Endothelial cell of umbilical vein (primary cell): ENCODE results near the gene ADARB1. TPM values are rescaled to one million over a fixed set of nuclear protein-coding genes. Genes with fewer than 3 reads are reported as not detected.

Experiments used
- BruUV-seq: library from RNA; stranded (reverse); fragments of 400-500 nt; replicated peaks from 2 replicates; lab custom pipeline; 2021; lab: Mats Ljungman, UMichigan
- CTCF ChIA-PET: fragments of 300-600, 350-600 bp; sonication (Branson Sonifier 250); formaldehyde crosslinking; loops from one replicate; lab custom pipeline; 2021; ENCODE audit warnings: antibody characterized with exemption, inconsistent platforms; lab: Charles Lee
- POLR2A ChIA-PET: fragments of 300-600, 350-600 bp; sonication (Branson Sonifier 250); formaldehyde crosslinking; loops from one replicate; lab custom pipeline; 2021; ENCODE audit warnings: antibody characterized with exemption, inconsistent platforms; lab: Charles Lee
- DNase-seq: peaks from one replicate; pipeline ENCODE4 v3.0.0-alpha.2; 2011; ENCODE audit warnings: low read depth, low spot score
- FAIRE-seq: peaks from 2 replicates; lab custom pipeline; 2011; peaks lifted over from hg19 to GRCh38; lab: Jason Lieb, UNC
- H2AFZ ChIP-seq: 2 replicates; pipeline ENCODE4 v1.6.0; 2012; ENCODE audit warnings: low read depth, low read length, control low read depth, inconsistent platforms
- H3K27ac ChIP-seq: 2 replicates; pipeline ENCODE4 v1.5.1; 2011; ENCODE audit warnings: low read depth, mild to moderate bottlenecking, control low read depth, low read length, moderate library complexity; ENCODE audit not compliant: insufficient read depth
- H3K27me3 ChIP-seq, 2 experiments: 2 replicates each; pipeline versions ENCODE4 v1.6.0 to v1.6.1; 2011; ENCODE audit warnings: low read length in 2 of 2, mixed read lengths in 1 of 2; ENCODE audit not compliant: control insufficient read depth in 2 of 2, insufficient read depth in 2 of 2
- H3K36me3 ChIP-seq, 2 experiments: 2 replicates in 1 of 2; 3 replicates in 1 of 2; pipeline ENCODE4 v1.5.1; 2011; ENCODE audit warnings: low read length in 2 of 2, mild to moderate bottlenecking in 1 of 2, moderate library complexity in 1 of 2; ENCODE audit not compliant: control insufficient read depth in 2 of 2, insufficient read depth in 2 of 2; ENCODE audit errors: extremely low read depth in 1 of 2
- H3K4me1 ChIP-seq: 3 replicates; pipeline ENCODE4 v1.5.1; 2011; ENCODE audit warnings: mild to moderate bottlenecking, low read length; ENCODE audit not compliant: control insufficient read depth, insufficient read depth; ENCODE audit errors: extremely low read depth
- H3K4me2 ChIP-seq: 2 replicates; pipeline ENCODE4 v1.6.1; 2011; ENCODE audit warnings: low read length, control low read depth, mixed read lengths; ENCODE audit not compliant: insufficient read depth
- H3K4me3 ChIP-seq, 3 experiments: fragments of 200-600 bp in 1 of 3; sonication (generic), shearing (Covaris generic) in 1 of 3; replicated peaks in 1 of 3; 2 replicates each; pipeline ENCODE4 v1.5.1; 2011 to 2016; ENCODE audit warnings: control low read depth in 3 of 3, low read length in 3 of 3, mild to moderate bottlenecking in 2 of 3, inconsistent platforms in 1 of 3, low read depth in 1 of 3, moderate library complexity in 1 of 3; ENCODE audit not compliant: insufficient read depth in 1 of 3
- H3K79me2 ChIP-seq: 2 replicates; pipeline ENCODE4 v1.6.0; 2012; ENCODE audit warnings: low read length, inconsistent platforms; ENCODE audit not compliant: control insufficient read depth, insufficient read depth
- H3K9ac ChIP-seq: replicated peaks from 2 replicates; pipeline ENCODE3; 2011; ENCODE audit warnings: low read length, control low read depth; ENCODE audit not compliant: insufficient read depth; ENCODE audit errors: extremely low read depth
- H3K9me1 ChIP-seq: replicated peaks from 3 replicates; pipeline ENCODE4 v1.6.0; 2011; ENCODE audit warnings: mild to moderate bottlenecking, low read length; ENCODE audit not compliant: control insufficient read depth, insufficient read depth; ENCODE audit errors: extremely low read depth
- H3K9me3 ChIP-seq: replicated peaks from 2 replicates; pipeline ENCODE4 v1.5.1; 2012; ENCODE audit warnings: low read length, inconsistent platforms; ENCODE audit not compliant: control insufficient read depth, insufficient read depth
- H4K20me1 ChIP-seq: replicated peaks from 2 replicates; pipeline ENCODE3; 2011; ENCODE audit warnings: mild to moderate bottlenecking, low read length; ENCODE audit not compliant: control insufficient read depth, insufficient read depth; ENCODE audit errors: extremely low read depth
- EZH2 ChIP-seq: IDR thresholded peaks from 2 replicates; pipeline ENCODE4 v1.6.1; 2012; ENCODE audit warnings: borderline replicate concordance, low read depth, mild to moderate bottlenecking, moderate library complexity, low read length, inconsistent platforms; ENCODE audit not compliant: severe bottlenecking
- FOS ChIP-seq: IDR thresholded peaks from 2 replicates; pipeline ENCODE4 v1.6.1; 2011; ENCODE audit warnings: mild to moderate bottlenecking, low read length, moderate library complexity, borderline replicate concordance; ENCODE audit not compliant: insufficient read depth
- GATA2 ChIP-seq: IDR thresholded peaks from 2 replicates; pipeline ENCODE4 v1.7.0; 2011; ENCODE audit warnings: low read depth, mild to moderate bottlenecking, moderate library complexity, mixed read lengths, low read length; ENCODE audit not compliant: insufficient read length, insufficient read depth
- JUN ChIP-seq: IDR thresholded peaks from 2 replicates; pipeline ENCODE4 v1.6.1; 2011; ENCODE audit warnings: borderline replicate concordance, low read depth; ENCODE audit not compliant: insufficient read length, insufficient read depth
- MYC ChIP-seq: IDR thresholded peaks from one replicate; pipeline ENCODE4 v1.6.1; 2011; ENCODE audit warnings: mild to moderate bottlenecking, low read depth, low read length
- POLR2A ChIP-seq: IDR thresholded peaks from 2 replicates; pipeline ENCODE4 v1.6.1; 2012; ENCODE audit warnings: low read depth, mild to moderate bottlenecking, control low read depth, low read length
- POLR2AphosphoS5 ChIP-seq: IDR thresholded peaks from 2 replicates; pipeline ENCODE4 v1.6.1; 2012; ENCODE audit warnings: low read depth, mild to moderate bottlenecking, control low read depth, low read length, moderate library complexity; ENCODE audit not compliant: insufficient read depth
- dilution Hi-C: fragments of 300-500 bp; cut with MboI; formaldehyde crosslinking; loops from one replicate; pipeline ENCODE4 v1.15.0; 2019; ENCODE audit warnings: low sequenced_read_pairs; ENCODE audit not compliant: extremely low pct_ligation_motif_present
- intact Hi-C: fragments of 100-400 bp; cut with micrococcal nuclease; formaldehyde crosslinking; loops from one replicate; pipeline ENCODE4 v1.10.0; 2022
- polyA plus RNA-seq, 4 experiments: library from polyadenylated mRNA; depleted of rRNA in 3 of 4; stranded (reverse) in 3 of 4; unstranded in 1 of 4; fragments of >200 nt; gene quantifications; 2 replicates each; pipeline versions ENCODE4 v1.2.1 to v1.2.3, GENCODE V29; 2011 to 2012; ENCODE audit warnings: missing spikeins in 1 of 4
- total RNA-seq: library from RNA; stranded (reverse); gene quantifications from 2 replicates; pipeline ENCODE4 v1.2.3, GENCODE V29; 2021
- TF ChIP-seq, protein P1 (sequence below): IDR thresholded peaks from 2 replicates; pipeline ENCODE4 v1.6.1; 2011; ENCODE audit not compliant: insufficient read depth, insufficient read length
- TF ChIP-seq, protein P2 (sequence below), 2 donors: IDR thresholded peaks; 1 replicate in 1 of 2; 2 replicates in 1 of 2; pipeline ENCODE4 v1.5.1; 2011; ENCODE audit warnings: low read length in 2 of 2, mild to moderate bottlenecking in 2 of 2, moderate library complexity in 2 of 2, control low read depth in 1 of 2, inconsistent platforms in 1 of 2, low read depth in 1 of 2; ENCODE audit not compliant: insufficient read depth in 1 of 2; ENCODE audit errors: extremely low read depth in 1 of 2

ADARB1 gene
- total and polyA plus RNA-seq, 2 donors (not counting 3 experiments of a cell fraction or from before 2014, with no cell fraction given): 32.5 to 54.3 TPM

DNA sequence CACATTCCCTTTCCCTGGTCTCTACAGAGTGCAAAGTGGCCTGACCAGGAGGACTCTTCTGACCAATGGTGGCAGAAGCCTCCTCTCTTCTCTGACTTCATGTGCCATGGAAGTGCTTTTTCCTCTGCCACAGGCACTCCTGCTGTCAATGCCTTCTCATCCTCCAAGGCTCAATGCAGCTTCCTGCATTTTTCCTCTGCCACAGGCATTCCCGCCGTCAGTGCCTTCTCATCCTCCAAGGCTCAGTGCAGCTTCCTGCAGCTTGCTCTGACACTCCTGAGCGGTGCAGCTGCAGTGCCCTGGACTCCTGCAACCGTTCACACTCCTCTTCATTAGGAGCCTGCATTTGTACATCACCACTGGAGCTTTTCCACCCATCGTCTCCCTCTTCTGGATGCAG lies 4.7 kb upstream of the ADARB1 start:
- no peak for FAIRE-seq
- POLR2A ChIA-PET: no interaction called here

More for the DNA sequence above, 4.7 kb upstream of the ADARB1 start:
- CTCF ChIA-PET: interaction anchor here (0.7 to 2.0 kb wide), 3 partner anchors 50 to 120 kb away, joined by 3 to 7 read pairs (median 3); no protein-coding TSS in a partner anchor
- Histone ChIP-seq H3K9me1 (no peaks in the 10 kb centered on the region), H3K79me2 (no peaks in the 10 kb centered on the region), H2AFZ (no peak overlapping the region), H4K20me1 (no peaks in the 10 kb centered on the region), H3K9me3 (no peaks in the 10 kb centered on the region), H3K9ac (no peak overlapping the region), H3K36me3 (no peaks in the 10 kb centered on the region), H3K4me2 (no peak overlapping the region), H3K27ac (no peak overlapping the region), H3K4me3 (no peak overlapping the region), H3K27me3 (no peaks in the 10 kb centered on the region), H3K4me1 (no peaks in the 10 kb centered on the region)
- DNase-seq: no peak
- no TSS peak for BruUV-seq
- intact Hi-C loops: no loop called here
- dilution Hi-C loops: no loop called here
- TF ChIP-seq, protein P1, sequence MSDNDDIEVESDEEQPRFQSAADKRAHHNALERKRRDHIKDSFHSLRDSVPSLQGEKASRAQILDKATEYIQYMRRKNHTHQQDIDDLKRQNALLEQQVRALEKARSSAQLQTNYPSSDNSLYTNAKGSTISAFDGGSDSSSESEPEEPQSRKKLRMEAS: no peak
- TF ChIP-seq GATA2 (no peak), FOS (no peak), EZH2 (no peak), MYC (no peak), POLR2A (no peak), POLR2AphosphoS5 (no peak), JUN (no peak)
- TF ChIP-seq, protein P2, sequence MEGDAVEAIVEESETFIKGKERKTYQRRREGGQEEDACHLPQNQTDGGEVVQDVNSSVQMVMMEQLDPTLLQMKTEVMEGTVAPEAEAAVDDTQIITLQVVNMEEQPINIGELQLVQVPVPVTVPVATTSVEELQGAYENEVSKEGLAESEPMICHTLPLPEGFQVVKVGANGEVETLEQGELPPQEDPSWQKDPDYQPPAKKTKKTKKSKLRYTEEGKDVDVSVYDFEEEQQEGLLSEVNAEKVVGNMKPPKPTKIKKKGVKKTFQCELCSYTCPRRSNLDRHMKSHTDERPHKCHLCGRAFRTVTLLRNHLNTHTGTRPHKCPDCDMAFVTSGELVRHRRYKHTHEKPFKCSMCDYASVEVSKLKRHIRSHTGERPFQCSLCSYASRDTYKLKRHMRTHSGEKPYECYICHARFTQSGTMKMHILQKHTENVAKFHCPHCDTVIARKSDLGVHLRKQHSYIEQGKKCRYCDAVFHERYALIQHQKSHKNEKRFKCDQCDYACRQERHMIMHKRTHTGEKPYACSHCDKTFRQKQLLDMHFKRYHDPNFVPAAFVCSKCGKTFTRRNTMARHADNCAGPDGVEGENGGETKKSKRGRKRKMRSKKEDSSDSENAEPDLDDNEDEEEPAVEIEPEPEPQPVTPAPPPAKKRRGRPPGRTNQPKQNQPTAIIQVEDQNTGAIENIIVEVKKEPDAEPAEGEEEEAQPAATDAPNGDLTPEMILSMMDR (IDR thresholded peaks at IDR 0.05; ENCODE audit: extremely low read depth in 1 of 2, insufficient read depth in 1 of 2, low read depth in 1 of 2, low read length in 2 of 2): no peak
